Lung (tissue), 12 donors: ENCODE data around the gene XRCC3. TPM values are rescaled to one million over a fixed set of nuclear protein-coding genes. Genes with fewer than 3 reads are reported as not detected.

Experiments used
- ATAC-seq: fragments of 200-7000 bp; cut with Tn5 transposase; one replicate; pipeline ENCODE4 v1.9.1; 2020; ENCODE audit warnings: moderate number of reproducible peaks; ENCODE audit not compliant: insufficient read depth, low FRiP score
- DNase-seq, 3 donors: peaks; one replicate each; pipeline ENCODE4 v3.0.0-alpha.2; 2013 to 2017
- H3K27ac ChIP-seq, 2 donors: one replicate each; pipeline ENCODE4 v1.5.1; 2013; ENCODE audit warnings: mild to moderate bottlenecking in 2 of 2, moderate library complexity in 2 of 2, control low read depth in 1 of 2, inconsistent platforms in 1 of 2, low read depth in 1 of 2, low read length in 1 of 2
- H3K27me3 ChIP-seq, 3 donors: one replicate each; pipeline ENCODE4 v1.5.1; 2013; ENCODE audit warnings: low read length in 2 of 3; ENCODE audit not compliant: control insufficient read depth in 3 of 3, insufficient read depth in 3 of 3
- H3K36me3 ChIP-seq, 4 donors: one replicate each; pipeline ENCODE4 v1.5.1; 2013; ENCODE audit warnings: low read length in 4 of 4, mild to moderate bottlenecking in 1 of 4, moderate library complexity in 1 of 4; ENCODE audit not compliant: control insufficient read depth in 4 of 4, insufficient read depth in 4 of 4
- H3K4me1 ChIP-seq, 5 donors: one replicate each; pipeline ENCODE4 v1.5.1; 2013; ENCODE audit warnings: low read length in 5 of 5, mild to moderate bottlenecking in 2 of 5, moderate library complexity in 1 of 5; ENCODE audit not compliant: control insufficient read depth in 5 of 5, insufficient read depth in 5 of 5
- H3K4me3 ChIP-seq: one replicate; pipeline ENCODE4 v1.5.1; 2013; ENCODE audit warnings: mild to moderate bottlenecking, control low read depth, moderate library complexity
- H3K9ac ChIP-seq, 2 donors: one replicate each; pipeline ENCODE4 v1.5.1; 2013; ENCODE audit warnings: low read length in 2 of 2, control low read depth in 1 of 2; ENCODE audit not compliant: insufficient read depth in 1 of 2
- H3K9me3 ChIP-seq, 4 donors: one replicate each; pipeline ENCODE4 v1.5.1; 2013; ENCODE audit warnings: low read length in 3 of 4, mild to moderate bottlenecking in 1 of 4, moderate library complexity in 1 of 4; ENCODE audit not compliant: control insufficient read depth in 4 of 4, insufficient read depth in 3 of 4
- CTCF ChIP-seq: IDR thresholded peaks from 2 replicates; pipeline ENCODE4 v1.5.1; 2012; ENCODE audit warnings: mild to moderate bottlenecking; ENCODE audit errors: control extremely low read depth, extremely low read depth
- WGBS, 2 donors: extraction: QIAGEN DNeasy Blood & Tissue Kit; methylation state at CpG; one replicate each; pipeline ENCODE4 v1.1.7; 2013; 5-methylcytosine and 5-hydroxymethylcytosine counted together
- polyA plus RNA-seq, 2 donors: library from polyadenylated mRNA; stranded (reverse); fragments of 200-250 nt; gene quantifications; one replicate each; pipeline ENCODE4 v1.2.1, GENCODE V29; 2013
- total RNA-seq, 2 donors: library from RNA; depleted of rRNA in 1 of 2; stranded (reverse); fragments of >200 nt in 1 of 2; gene quantifications; one replicate each; pipeline ENCODE4 v1.2.1, GENCODE V29; 2014 to 2021
- donor health status: control.
- donor health status: control.
- donor health status: Bipolar disorder and iron deficiency.
- donor health status: healthy.
- donor health status: DM: yes; HTN: yes; CAD: no.

XRCC3 gene
- total and polyA plus RNA-seq, 4 donors, result 4.4 to 10.4 (median 6.0) TPM

GRCh38 chr14:103762036-103762435 is 46.8 kb upstream of the XRCC3 start:
- no peak for DNase-seq
- no peak overlapping the region for H3K9ac ChIP-seq
- no peak overlapping the region for H3K27ac ChIP-seq
- no peak overlapping the region for H3K4me3 ChIP-seq
- 46 to 79% methylated on average over 1 of the region's 1 CpG for WGBS, 2 donors
- H3K9me3 ChIP-seq, result no peaks in the 10 kb centered on the region
- no peak for TF ChIP-seq CTCF
- peaks cover 0 to 8% (median 2%) of the 10 kb centered on the region in 5 donors for H3K4me1 ChIP-seq
- no peaks in the 10 kb centered on the region for H3K27me3 ChIP-seq
- peaks cover 0 to 7% (median 2%) of the 10 kb centered on the region in 4 donors for H3K36me3 ChIP-seq
- no peak for ATAC-seq

GRCh38 chr14:103758059-103758776 is 43.0 kb upstream of the XRCC3 start:
- peaks cover 0 to 8% (median 0%) of the 10 kb centered on the region in 5 donors for H3K4me1 ChIP-seq
- peaks cover 0 to 12% (median 5%) of the 10 kb centered on the region in 4 donors for H3K36me3 ChIP-seq
- peak in 1 of 3 donors; percentile 43 for DNase-seq
- no peaks in the 10 kb centered on the region for H3K9me3 ChIP-seq
- H3K27me3 ChIP-seq, result no peaks in the 10 kb centered on the region
- H3K9ac ChIP-seq, result no peak overlapping the region
- H3K4me3 ChIP-seq, result no peak overlapping the region
- H3K27ac ChIP-seq, result no peak overlapping the region
- no peak for ATAC-seq
- TF ChIP-seq CTCF, result no peak
- 90 to 93% methylated on average over 8 of the region's 8 CpGs for WGBS, 2 donors

GRCh38 chr14:103755060-103755459 is 39.8 kb upstream of the XRCC3 start:
- no peaks in the 10 kb centered on the region for H3K9me3 ChIP-seq
- H3K27me3 ChIP-seq, result no peaks in the 10 kb centered on the region
- no peak overlapping the region for H3K4me3 ChIP-seq
- H3K27ac ChIP-seq, result no peak overlapping the region
- H3K36me3 ChIP-seq, result peaks cover 0 to 16% (median 7%) of the 10 kb centered on the region in 4 donors
- DNase-seq, result no peak
- TF ChIP-seq CTCF, result no peak
- no peak for ATAC-seq
- 81 to 84% methylated on average over 6 of the region's 6 CpGs for WGBS, 2 donors
- no peak overlapping the region for H3K9ac ChIP-seq
- H3K4me1 ChIP-seq, result peaks cover 0 to 8% (median 0%) of the 10 kb centered on the region in 5 donors
